H1 (cell line): ENCODE results near the gene NBPF6. TPM values are rescaled to one million over a fixed set of nuclear protein-coding genes. Genes with fewer than 3 reads are reported as not detected.
A peak's percentile ranks its signal among the peaks of the same experiment; 100 is the strongest.
"Not testable (repeated sequence)": the region's sequence is repeated elsewhere in the genome, so short reads cannot be mapped to it uniquely, and the experiment has no call there.

Experiments used
- CTCF ChIA-PET: fragments of 300-600 bp; sonication (Branson Sonifier 250); formaldehyde crosslinking; loops from one replicate; lab custom pipeline; 2021; ENCODE audit not compliant: partially characterized antibody; lab: Charles Lee
- POLR2A ChIA-PET: fragments of 300-600 bp; sonication (Branson Sonifier 250); formaldehyde crosslinking; loops from one replicate; lab custom pipeline; 2021; ENCODE audit warnings: inconsistent platforms; ENCODE audit not compliant: partially characterized antibody; lab: Charles Lee
- DNase-seq, 2 experiments: peaks; one replicate each; pipeline versions ENCODE4 v3.0.0 to v3.0.0-alpha.2; 2010 to 2022; ENCODE audit warnings: low spot score in 2 of 2, low read depth in 1 of 2, mixed read lengths in 1 of 2
- FAIRE-seq: peaks from 2 replicates; lab custom pipeline; 2011; peaks lifted over from hg19 to GRCh38; lab: Jason Lieb, UNC
- H2AFZ ChIP-seq: 2 replicates; pipeline ENCODE4 v1.8.1; 2012; ENCODE audit warnings: low read length, inconsistent platforms
- H2AK5ac ChIP-seq: 2 replicates; pipeline ENCODE4 v1.6.1; 2013; ENCODE audit warnings: low read depth, low read length
- H2BK120ac ChIP-seq: replicated peaks from 2 replicates; pipeline ENCODE3; 2013; ENCODE audit warnings: low read depth, low read length, inconsistent platforms
- H2BK12ac ChIP-seq: 2 replicates; pipeline ENCODE4 v1.6.1; 2013; ENCODE audit warnings: low read depth, low read length
- H2BK15ac ChIP-seq: 2 replicates; pipeline ENCODE4 v1.6.1; 2013; ENCODE audit warnings: low read length
- H2BK20ac ChIP-seq: 2 replicates; pipeline ENCODE4 v1.6.1; 2013; ENCODE audit warnings: low read length
- H2BK5ac ChIP-seq: 2 replicates; pipeline ENCODE4 v1.6.1; 2013; ENCODE audit warnings: low read depth, low read length
- H3K14ac ChIP-seq: 2 replicates; pipeline ENCODE4 v1.6.1; 2013; ENCODE audit warnings: inconsistent platforms; ENCODE audit not compliant: insufficient read length
- H3K18ac ChIP-seq: 2 replicates; pipeline ENCODE4 v1.6.1; 2013; ENCODE audit warnings: low read length; ENCODE audit errors: extremely low read depth
- H3K23ac ChIP-seq: 2 replicates; pipeline ENCODE4 v1.6.1; 2013; ENCODE audit warnings: inconsistent platforms; ENCODE audit not compliant: insufficient read length
- H3K23me2 ChIP-seq: 2 replicates; pipeline ENCODE4 v1.6.1; 2013; ENCODE audit warnings: low read depth, low read length
- H3K27ac ChIP-seq: 2 replicates; pipeline ENCODE4 v1.6.1; 2011; ENCODE audit warnings: low read depth, low read length, inconsistent platforms
- H3K27me3 ChIP-seq, 4 experiments: replicated peaks in 1 of 4; 1 replicate in 1 of 4; 2 replicates in 3 of 4; pipeline versions ENCODE4 v1.6.1 to v1.8.1; 2011 to 2013; ENCODE audit warnings: low read length in 3 of 4, mild to moderate bottlenecking in 3 of 4, inconsistent platforms in 2 of 4, mixed read lengths in 2 of 4, moderate library complexity in 1 of 4; ENCODE audit not compliant: control insufficient read depth in 3 of 4, insufficient read depth in 3 of 4; ENCODE audit errors: extremely low read depth in 1 of 4
- H3K36me3 ChIP-seq, 4 experiments: 2 replicates each; pipeline versions ENCODE4 v1.6.1 to v1.8.1; 2011 to 2013; ENCODE audit warnings: mild to moderate bottlenecking in 4 of 4, low read length in 3 of 4, moderate library complexity in 2 of 4, control low read depth in 1 of 4, inconsistent platforms in 1 of 4; ENCODE audit not compliant: insufficient read depth in 4 of 4, control insufficient read depth in 2 of 4
- H3K4ac ChIP-seq: replicated peaks from 2 replicates; pipeline ENCODE3; 2013; ENCODE audit warnings: low read length, low read depth, mixed read lengths, inconsistent platforms; ENCODE audit not compliant: insufficient read length
- H3K4me1 ChIP-seq, 4 experiments: replicated peaks in 1 of 4; 1 replicate in 1 of 4; 2 replicates in 3 of 4; pipeline versions ENCODE4 v1.6.1 to v1.8.1; 2011 to 2013; ENCODE audit warnings: low read length in 3 of 4, inconsistent platforms in 2 of 4, mixed read lengths in 1 of 4; ENCODE audit not compliant: insufficient read depth in 4 of 4, control insufficient read depth in 3 of 4
- H3K4me2 ChIP-seq, 2 experiments: 2 replicates each; pipeline versions ENCODE4 v1.6.1 to v1.8.1; 2011 to 2013; ENCODE audit warnings: low read depth in 2 of 2, low read length in 2 of 2, control low read depth in 1 of 2, inconsistent platforms in 1 of 2, mild to moderate bottlenecking in 1 of 2; ENCODE audit not compliant: insufficient read depth in 1 of 2
- H3K4me3 ChIP-seq, 4 experiments: fragments of 200-600, 300-600 bp in 1 of 4; sonication (generic), shearing (Covaris generic), sonication (Bioruptor Twin) in 1 of 4; 2 replicates each; pipeline versions ENCODE4 v1.5.1 to v1.8.1; 2011 to 2016; ENCODE audit warnings: low read length in 4 of 4, low read depth in 3 of 4, control low read depth in 2 of 4, inconsistent platforms in 2 of 4, mild to moderate bottlenecking in 2 of 4, mixed read lengths in 1 of 4, moderate library complexity in 1 of 4; ENCODE audit not compliant: insufficient read depth in 2 of 4; ENCODE audit errors: extremely low read depth in 1 of 4
- H3K56ac ChIP-seq: replicated peaks from 2 replicates; pipeline ENCODE3; 2013; ENCODE audit warnings: low read depth, mild to moderate bottlenecking, mixed read lengths, low read length, inconsistent platforms; ENCODE audit not compliant: insufficient read length
- H3K79me1 ChIP-seq: 2 replicates; pipeline ENCODE4 v1.6.1; 2013; ENCODE audit warnings: low read depth, low read length, control low read depth
- H3K79me2 ChIP-seq, 2 experiments: 2 replicates each; pipeline versions ENCODE4 v1.6.1 to v1.8.1; 2012 to 2013; ENCODE audit warnings: low read length in 2 of 2, mild to moderate bottlenecking in 2 of 2, inconsistent platforms in 1 of 2; ENCODE audit not compliant: insufficient read depth in 2 of 2, control insufficient read depth in 1 of 2
- H3K9ac ChIP-seq, 4 experiments: replicated peaks in 1 of 4; 1 replicate in 1 of 4; 2 replicates in 3 of 4; pipeline versions ENCODE4 v1.6.1 to v1.8.1; 2011 to 2013; ENCODE audit warnings: low read depth in 3 of 4, low read length in 3 of 4, control low read depth in 2 of 4, mild to moderate bottlenecking in 2 of 4, moderate library complexity in 2 of 4, inconsistent platforms in 1 of 4; ENCODE audit errors: extremely low read depth in 1 of 4
- H3K9me3 ChIP-seq, 2 experiments: 2 replicates each; pipeline versions ENCODE4 v1.6.1 to v1.8.1; 2012 to 2013; ENCODE audit warnings: mild to moderate bottlenecking in 2 of 2, moderate library complexity in 2 of 2, control low read depth in 1 of 2, inconsistent platforms in 1 of 2, low read depth in 1 of 2, low read length in 1 of 2, mixed read lengths in 1 of 2; ENCODE audit not compliant: insufficient read depth in 2 of 2
- H4K20me1 ChIP-seq, 2 experiments: replicated peaks in 1 of 2; 2 replicates each; pipeline versions ENCODE3 to v1.8.1; 2011 to 2013; ENCODE audit warnings: inconsistent platforms in 2 of 2, low read length in 2 of 2, mild to moderate bottlenecking in 1 of 2; ENCODE audit not compliant: insufficient read depth in 2 of 2, control insufficient read depth in 1 of 2
- H4K5ac ChIP-seq: 2 replicates; pipeline ENCODE4 v1.6.1; 2013; ENCODE audit warnings: low read length, low read depth, mixed read lengths, inconsistent platforms; ENCODE audit not compliant: insufficient read length
- H4K8ac ChIP-seq: 2 replicates; pipeline ENCODE4 v1.8.0; 2013; ENCODE audit warnings: mild to moderate bottlenecking, moderate library complexity, low read length, inconsistent platforms; ENCODE audit not compliant: insufficient read depth; ENCODE audit errors: extremely low read depth
- H4K91ac ChIP-seq: replicated peaks from 2 replicates; pipeline ENCODE3; 2013; ENCODE audit warnings: low read length, mixed read lengths, inconsistent platforms; ENCODE audit not compliant: insufficient read length
- EP300 ChIP-seq, 2 experiments: IDR thresholded peaks; 1 replicate in 1 of 2; 2 replicates in 1 of 2; pipeline ENCODE4 v1.6.1; 2011 to 2012; ENCODE audit warnings: low read depth in 2 of 2, low read length in 2 of 2, mild to moderate bottlenecking in 2 of 2, borderline replicate concordance in 1 of 2, inconsistent platforms in 1 of 2, moderate library complexity in 1 of 2
- WGBS, 2 experiments: shearing (Covaris generic) in 1 of 2; methylation state at CpG; one replicate each; pipeline versions ENCODE4 v1.1.6 to v1.1.7; 2013 to 2015; ENCODE audit warnings: low lambda C conversion rate in 2 of 2, mixed read lengths in 2 of 2, inconsistent platforms in 1 of 2, low coverage in 1 of 2, missing lambda C conversion rate in 1 of 2; ENCODE audit not compliant: insufficient replicate concordance in 2 of 2, insufficient coverage in 1 of 2, insufficient read length in 1 of 2; ENCODE audit errors: extremely low coverage in 1 of 2, missing lambda C conversion rate in 1 of 2; 5-methylcytosine and 5-hydroxymethylcytosine counted together
- polyA plus RNA-seq, 7 experiments: library from polyadenylated mRNA; depleted of rRNA in 3 of 7; stranded (reverse) in 5 of 7; unstranded in 2 of 7; fragments of >200 nt in 5 of 7; fragments of 200-250 nt in 2 of 7; gene quantifications; 1 replicate in 5 of 7; 2 replicates in 1 of 7; 4 replicates in 1 of 7; pipeline versions ENCODE4 v1.2.1 to v1.2.3, GENCODE V29; 2011 to 2013; ENCODE audit warnings: missing spikeins in 2 of 7, mixed read lengths in 2 of 7
- total RNA-seq: library from RNA; stranded (reverse); fragmentation: NEBNext Ultra II Directional; extraction: Animal tissue kit (Norgen Biotek cat#: 25700); gene quantifications from 2 replicates; pipeline ENCODE4 v1.2.1, GENCODE V29; 2021

Gene NBPF6
- total and polyA plus RNA-seq, 2 of the 8 experiments (the other 6 are each of a cell fraction or from before 2014, with no cell fraction given): not detected

DNA sequence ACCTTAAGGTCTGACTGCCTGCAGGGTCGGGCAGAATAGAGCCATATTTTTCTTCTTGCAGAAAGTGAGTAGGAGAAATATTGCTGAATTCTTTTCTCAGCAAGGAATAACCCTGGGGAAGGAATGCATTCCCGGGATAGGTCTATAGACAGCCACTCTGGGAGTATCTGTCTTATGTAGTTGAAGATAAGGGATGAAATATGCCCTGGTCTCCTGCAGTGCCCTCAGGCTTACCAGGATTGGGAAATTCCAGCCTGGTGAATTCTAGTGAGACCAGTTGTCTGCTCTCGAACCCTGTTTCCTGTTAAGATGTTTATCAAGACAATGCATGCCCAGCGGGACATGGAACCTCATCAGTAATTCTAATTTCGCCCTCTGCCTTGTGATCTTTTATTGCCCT lies 35.8 kb downstream of the NBPF6 start:
- H3K27ac ChIP-seq, H3K23ac ChIP-seq, FAIRE-seq, CTCF ChIA-PET, H3K4me1 ChIP-seq, H3K27me3 ChIP-seq, H3K79me2 ChIP-seq, H3K14ac ChIP-seq, H3K4me3 ChIP-seq, H2BK15ac ChIP-seq, H2AK5ac ChIP-seq, H3K4ac ChIP-seq, DNase-seq, H4K5ac ChIP-seq, H4K20me1 ChIP-seq, H3K9ac ChIP-seq, H2BK12ac ChIP-seq, H4K91ac ChIP-seq, H3K18ac ChIP-seq, H3K23me2 ChIP-seq, H3K56ac ChIP-seq, H3K4me2 ChIP-seq, H4K8ac ChIP-seq, POLR2A ChIA-PET, H2BK5ac ChIP-seq, H2BK20ac ChIP-seq, H3K36me3 ChIP-seq, H2AFZ ChIP-seq, H2BK120ac ChIP-seq, H3K79me1 ChIP-seq: not testable (repeated sequence)
- peak in 1 of 2 experiments; percentile 37; a peak in 1 of 3 replicates for TF ChIP-seq EP300 (IDR thresholded peaks at IDR 0.05; ENCODE audit: borderline replicate concordance in 1 of 2, low read depth in 2 of 2, low read length in 2 of 2)
- peaks cover 9 to 32% of the 10 kb centered on the region in 2 experiments; a peak in 3 of 4 replicates for H3K9me3 ChIP-seq
- WGBS, 2 experiments: 91% methylated on average over 5 of the region's 5 CpGs; no CpG with 5 or more reads in 1 of the 2 experiments

DNA sequence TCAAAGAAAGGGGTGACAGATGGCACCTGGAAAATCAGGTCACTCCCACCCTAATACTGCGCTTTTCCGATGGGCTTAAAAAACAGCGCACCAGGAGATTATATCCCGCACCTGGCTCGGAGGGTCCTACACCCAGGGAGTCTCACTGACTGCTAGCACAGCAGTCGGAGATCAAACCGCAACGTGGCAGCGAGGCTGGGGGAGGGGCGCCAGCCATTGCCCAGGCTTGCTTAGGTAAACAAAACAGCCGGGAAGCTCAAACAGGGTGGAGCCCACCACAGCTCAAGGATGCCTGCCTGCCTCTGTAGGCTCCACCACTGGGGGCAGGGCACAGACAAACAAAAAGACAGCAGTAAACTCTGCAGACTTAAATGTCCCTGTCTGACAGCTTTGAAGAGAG lies 36.6 kb downstream of the NBPF6 start:
- POLR2A ChIA-PET, H3K79me1 ChIP-seq, H2BK15ac ChIP-seq, H3K56ac ChIP-seq, H4K5ac ChIP-seq, H3K9ac ChIP-seq, H4K8ac ChIP-seq, H2BK12ac ChIP-seq, H2BK20ac ChIP-seq, H3K4ac ChIP-seq, H4K20me1 ChIP-seq, H3K18ac ChIP-seq, CTCF ChIA-PET, H3K14ac ChIP-seq, H2BK120ac ChIP-seq, H3K4me2 ChIP-seq, H3K27me3 ChIP-seq, H3K27ac ChIP-seq, H2AFZ ChIP-seq, H4K91ac ChIP-seq, H3K4me1 ChIP-seq, H2BK5ac ChIP-seq, H2AK5ac ChIP-seq, H3K79me2 ChIP-seq, H3K23me2 ChIP-seq, H3K4me3 ChIP-seq, DNase-seq, H3K23ac ChIP-seq, FAIRE-seq, H3K36me3 ChIP-seq: not testable (repeated sequence)
- WGBS, 2 experiments: 94% methylated on average over 10 of the region's 11 CpGs; no CpG with 5 or more reads in 1 of the 2 experiments
- H3K9me3 ChIP-seq: peaks cover 9 to 32% of the 10 kb centered on the region in 2 experiments; a peak in 3 of 4 replicates
